K562 (cell line): ENCODE measurements around the gene ABHD5. TPM values are rescaled to one million over a fixed set of nuclear protein-coding genes. Genes with fewer than 3 reads are reported as not detected.

Experiments used
- CBFA2T2 ChIP-seq: fragments of 450-650 bp; conservative IDR thresholded peaks from 2 replicates; pipeline ENCODE4 v1.6.1; 2017; ENCODE audit warnings: mild to moderate bottlenecking
- COPS2 ChIP-seq: fragments of 450-650 bp; conservative IDR thresholded peaks from 2 replicates; pipeline ENCODE4 v1.6.1; 2016; ENCODE audit warnings: mild to moderate bottlenecking, moderate library complexity
- FOXJ2 ChIP-seq: fragments of 200-800 bp; sonication (Bioruptor generic); IDR thresholded peaks from 2 replicates; pipeline ENCODE4 v1.6.1; 2016; ENCODE audit warnings: missing genetic modification characterization, missing compliant biosample characterization
- HEY1 ChIP-seq: fragments of 250-450 bp; sonication (Bioruptor Pico); IDR thresholded peaks from 2 replicates; pipeline ENCODE4 v1.5.0; 2020; ENCODE audit warnings: mild to moderate bottlenecking, moderate library complexity, borderline replicate concordance
- HMGXB4 ChIP-seq: sonication (generic); formaldehyde crosslinking; IDR thresholded peaks from 2 replicates; pipeline ENCODE4 v1.8.1; 2023; ENCODE audit warnings: mild to moderate bottlenecking, missing genetic modification reagents
- HSF4 ChIP-seq: fragments of 250-450 bp; sonication (Bioruptor Pico); IDR thresholded peaks from 2 replicates; pipeline ENCODE4 v2.1.2; 2022; ENCODE audit warnings: mild to moderate bottlenecking, moderate library complexity, borderline replicate concordance
- NKRF ChIP-seq: fragments of 450-650 bp; IDR thresholded peaks from 2 replicates; pipeline ENCODE4 v1.6.1; 2016; ENCODE audit warnings: borderline replicate concordance
- PHF20 ChIP-seq: fragments of 450-650 bp; IDR thresholded peaks from 2 replicates; pipeline ENCODE4 v1.6.1; 2018; ENCODE audit not compliant: partially characterized antibody
- RHOXF2B ChIP-seq: fragments of 250-450 bp; sonication (Bioruptor Pico); conservative IDR thresholded peaks from 2 replicates; pipeline ENCODE4 v1.5.1; 2021
- RREB1 ChIP-seq: fragments of 250-450 bp; sonication (Bioruptor Pico); IDR thresholded peaks from 2 replicates; pipeline ENCODE4 v1.4.0; 2020
- SP2 ChIP-seq: IDR thresholded peaks from 2 replicates; pipeline ENCODE4 v1.6.1; 2011; ENCODE audit warnings: mild to moderate bottlenecking, low read depth, low read length, moderate library complexity; ENCODE audit not compliant: poor library complexity, severe bottlenecking; ENCODE audit errors: extremely low read depth
- STAT5B ChIP-seq: fragments of 250-450 bp; sonication (Bioruptor Pico); IDR thresholded peaks from 2 replicates; pipeline ENCODE4 v1.8.0; 2021; ENCODE audit warnings: mild to moderate bottlenecking, inconsistent platforms
- XRCC4 ChIP-seq: IDR thresholded peaks from one replicate; pipeline ENCODE4 v1.6.1; 2011; ENCODE audit not compliant: insufficient read depth, insufficient read length; ENCODE audit errors: extremely low read depth
- ZKSCAN8 ChIP-seq: fragments of 200-800 bp; sonication (Bioruptor generic); IDR thresholded peaks from 2 replicates; pipeline ENCODE4 v1.6.1; 2016; ENCODE audit warnings: missing genetic modification characterization, missing compliant biosample characterization
- ZNF133 ChIP-seq: fragments of 250-450 bp; sonication (Bioruptor Pico); IDR thresholded peaks from 2 replicates; pipeline ENCODE4 v1.4.0; 2020; ENCODE audit warnings: mild to moderate bottlenecking
- ZNF57 ChIP-seq: fragments of 450-650 bp; formaldehyde crosslinking; IDR thresholded peaks from 2 replicates; pipeline ENCODE4 v1.4.0; 2020; ENCODE audit warnings: mild to moderate bottlenecking, moderate library complexity
- polyA plus RNA-seq, 8 experiments: library from polyadenylated mRNA; depleted of rRNA in 4 of 8; stranded (reverse) in 5 of 8; unstranded in 3 of 8; fragments of >200 nt; fragmentation: Nextera tagmentation in 2 of 8; fragmentation: Illumina TruSeq in 1 of 8; extraction: Ambion mirVana in 2 of 8; extraction: Trizol in 1 of 8; gene quantifications; 2 replicates each; pipeline versions ENCODE4 v1.2.1 to v1.2.3, GENCODE V29; 2011 to 2014; ENCODE audit warnings: inconsistent platforms in 1 of 8, missing spikeins in 1 of 8
- total RNA-seq, 7 experiments: library from RNA; depleted of rRNA in 6 of 7; stranded (reverse); fragments of >200 nt in 6 of 7; fragmentation: Illumina TruSeq in 2 of 7; extraction: Trizol in 2 of 7; gene quantifications; 2 replicates each; pipeline versions ENCODE4 v1.2.1 to v1.2.3, GENCODE V29; 2011 to 2021; ENCODE audit warnings: low replicate concordance in 1 of 7
- TF ChIP-seq, protein P1 (sequence below): fragments of 200-400 bp; formaldehyde crosslinking; IDR thresholded peaks from 2 replicates; pipeline ENCODE4 v1.6.1; 2017; ENCODE audit warnings: mild to moderate bottlenecking, low read depth, low read length, moderate library complexity

The ABHD5 gene
- total and polyA plus RNA-seq, 9 of the 15 experiments (the other 6 are each of a cell fraction or from before 2014, with no cell fraction given), result 27.8 to 61.7 (median 39.9) TPM

- TF ChIP-seq, protein P1, sequence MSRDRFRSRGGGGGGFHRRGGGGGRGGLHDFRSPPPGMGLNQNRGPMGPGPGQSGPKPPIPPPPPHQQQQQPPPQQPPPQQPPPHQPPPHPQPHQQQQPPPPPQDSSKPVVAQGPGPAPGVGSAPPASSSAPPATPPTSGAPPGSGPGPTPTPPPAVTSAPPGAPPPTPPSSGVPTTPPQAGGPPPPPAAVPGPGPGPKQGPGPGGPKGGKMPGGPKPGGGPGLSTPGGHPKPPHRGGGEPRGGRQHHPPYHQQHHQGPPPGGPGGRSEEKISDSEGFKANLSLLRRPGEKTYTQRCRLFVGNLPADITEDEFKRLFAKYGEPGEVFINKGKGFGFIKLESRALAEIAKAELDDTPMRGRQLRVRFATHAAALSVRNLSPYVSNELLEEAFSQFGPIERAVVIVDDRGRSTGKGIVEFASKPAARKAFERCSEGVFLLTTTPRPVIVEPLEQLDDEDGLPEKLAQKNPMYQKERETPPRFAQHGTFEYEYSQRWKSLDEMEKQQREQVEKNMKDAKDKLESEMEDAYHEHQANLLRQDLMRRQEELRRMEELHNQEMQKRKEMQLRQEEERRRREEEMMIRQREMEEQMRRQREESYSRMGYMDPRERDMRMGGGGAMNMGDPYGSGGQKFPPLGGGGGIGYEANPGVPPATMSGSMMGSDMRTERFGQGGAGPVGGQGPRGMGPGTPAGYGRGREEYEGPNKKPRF, result no peak
- TF ChIP-seq ZNF57 (0 out of 2 replicates have a peak, but pooled peaks have one; percentile 14), SP2 (no peak), CBFA2T2 (no peak), RREB1 (CRISPR knock-in tag) (peak; percentile 84; the same call in 1 of the 2 replicates), COPS2 (no peak), XRCC4 (no peak), HSF4 (CRISPR knock-in tag) (0 out of 2 replicates have a peak, but pooled peaks have one; percentile 51), ZKSCAN8 (no peak), HMGXB4 (CRISPR knock-in tag) (no peak; the same call in 1 of the 2 replicates), FOXJ2 (no peak), HEY1 (CRISPR knock-in tag) (no peak), PHF20 (no peak), STAT5B (CRISPR knock-in tag) (no peak), NKRF (0 out of 2 replicates have a peak, but pooled peaks have one; percentile 58), RHOXF2B (CRISPR knock-in tag) (no peak), ZNF133 (no peak)
These were observed 79.2 kb downstream of the ABHD5 start (continued) for GRCh38 chr3:43769885-43770425.
